ENCODE measurements around the gene CCDC33. TPM values are rescaled to one million over a fixed set of nuclear protein-coding genes. Genes with fewer than 3 reads are reported as not detected.

CCDC33 gene
- total RNA-seq, 4 donors from 2014 or later: 0.40 TPM; not detected in 3

DNA sequence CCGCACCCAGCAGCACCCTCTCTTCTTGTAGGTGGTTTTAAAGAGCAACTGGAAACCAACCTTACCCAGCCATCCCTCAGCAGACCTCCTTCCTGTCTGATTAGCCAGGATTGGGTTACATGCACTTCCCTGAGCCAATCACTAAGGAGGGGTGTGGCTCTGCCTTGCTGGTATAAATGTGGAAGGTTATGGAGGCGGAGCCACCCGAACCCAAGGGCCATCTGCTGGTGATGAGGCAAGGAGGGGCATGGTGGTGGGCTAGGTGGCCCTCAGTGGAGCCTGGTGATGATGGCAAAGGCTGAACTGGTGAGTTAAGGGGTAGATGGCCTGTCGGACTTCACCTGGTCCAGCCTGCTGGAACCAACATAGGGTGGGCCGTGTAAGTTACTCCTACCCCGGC is 39.8 kb downstream of the CCDC33 start:
- Histone ChIP-seq H3K27me3 (no peaks in the 10 kb centered on the region), H3K4me3 (no peak overlapping the region), H3K4me1 (no peaks in the 10 kb centered on the region), H3K27ac (no peak overlapping the region), H3K9me3 (no peaks in the 10 kb centered on the region), H3K36me3 (no peaks in the 10 kb centered on the region)
- TF ChIP-seq, protein P1, sequence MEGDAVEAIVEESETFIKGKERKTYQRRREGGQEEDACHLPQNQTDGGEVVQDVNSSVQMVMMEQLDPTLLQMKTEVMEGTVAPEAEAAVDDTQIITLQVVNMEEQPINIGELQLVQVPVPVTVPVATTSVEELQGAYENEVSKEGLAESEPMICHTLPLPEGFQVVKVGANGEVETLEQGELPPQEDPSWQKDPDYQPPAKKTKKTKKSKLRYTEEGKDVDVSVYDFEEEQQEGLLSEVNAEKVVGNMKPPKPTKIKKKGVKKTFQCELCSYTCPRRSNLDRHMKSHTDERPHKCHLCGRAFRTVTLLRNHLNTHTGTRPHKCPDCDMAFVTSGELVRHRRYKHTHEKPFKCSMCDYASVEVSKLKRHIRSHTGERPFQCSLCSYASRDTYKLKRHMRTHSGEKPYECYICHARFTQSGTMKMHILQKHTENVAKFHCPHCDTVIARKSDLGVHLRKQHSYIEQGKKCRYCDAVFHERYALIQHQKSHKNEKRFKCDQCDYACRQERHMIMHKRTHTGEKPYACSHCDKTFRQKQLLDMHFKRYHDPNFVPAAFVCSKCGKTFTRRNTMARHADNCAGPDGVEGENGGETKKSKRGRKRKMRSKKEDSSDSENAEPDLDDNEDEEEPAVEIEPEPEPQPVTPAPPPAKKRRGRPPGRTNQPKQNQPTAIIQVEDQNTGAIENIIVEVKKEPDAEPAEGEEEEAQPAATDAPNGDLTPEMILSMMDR (IDR thresholded peaks at IDR 0.05): no peak
- TF ChIP-seq POLR2A (IDR thresholded peaks at IDR 0.05): no peak
- DNase-seq: no peak

DNA sequence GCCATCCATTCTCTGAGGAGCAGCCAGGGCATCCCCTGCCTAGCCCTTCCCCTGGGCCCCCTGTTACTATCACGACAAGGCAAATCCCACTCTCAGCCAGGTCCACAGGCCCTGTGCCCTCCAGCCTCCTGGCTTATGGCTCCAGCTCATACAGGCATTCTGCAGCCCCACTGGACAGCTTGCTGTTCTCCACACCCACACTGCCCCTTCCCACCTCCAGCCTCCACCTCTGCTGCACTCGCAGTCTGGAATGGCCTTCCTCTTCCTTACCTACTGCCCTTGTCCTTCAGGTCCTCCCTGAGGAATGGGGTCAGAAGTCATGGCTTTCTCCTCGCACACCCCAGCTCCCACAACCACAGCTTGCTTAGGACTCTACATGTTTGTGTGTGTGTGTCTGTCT is 40.4 kb downstream of the CCDC33 start:
- Histone ChIP-seq H3K36me3 (no peaks in the 10 kb centered on the region), H3K4me1 (no peaks in the 10 kb centered on the region), H3K4me3 (no peak overlapping the region), H3K27ac (no peak overlapping the region), H3K9me3 (no peaks in the 10 kb centered on the region), H3K27me3 (no peaks in the 10 kb centered on the region)
- TF ChIP-seq POLR2A (IDR thresholded peaks at IDR 0.05): no peak
- TF ChIP-seq, protein P1 (IDR thresholded peaks at IDR 0.05): no peak
- DNase-seq: no peak

DNA sequence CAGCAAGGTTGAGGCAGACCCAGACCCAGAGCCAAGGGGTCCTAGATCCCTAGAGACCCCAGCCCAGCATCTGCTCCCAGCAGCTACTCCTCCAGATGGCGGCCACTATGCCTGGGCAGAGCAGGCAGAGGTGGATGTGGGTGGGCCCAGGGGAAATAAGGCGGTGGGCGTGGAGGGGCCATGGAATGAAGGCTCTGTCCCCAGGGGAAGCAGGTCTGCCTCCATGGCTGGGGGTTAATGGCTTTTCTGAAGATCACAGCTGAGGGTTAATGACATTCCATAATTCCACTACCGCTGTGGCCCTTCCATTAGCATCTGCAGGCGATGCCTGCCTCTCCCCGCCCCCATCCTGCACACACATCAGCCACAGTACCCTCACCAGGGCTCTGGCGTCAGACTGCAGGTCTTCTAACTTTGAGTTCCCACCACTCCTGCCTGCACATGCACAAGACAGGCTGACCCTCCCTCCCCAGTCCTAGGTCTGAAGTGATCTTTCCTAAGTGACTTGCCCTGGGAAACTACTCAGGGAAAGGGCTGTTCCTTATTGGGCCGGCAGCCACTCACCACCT is 41.2 kb downstream of the CCDC33 start:
- no peaks in the 10 kb centered on the region for H3K36me3 ChIP-seq
- no peaks in the 10 kb centered on the region for H3K9me3 ChIP-seq
- DNase-seq: no peak
- H3K4me3 ChIP-seq: no peak overlapping the region
- H3K27me3 ChIP-seq: no peaks in the 10 kb centered on the region
- TF ChIP-seq, protein P1 (IDR thresholded peaks at IDR 0.05): no peak
- TF ChIP-seq POLR2A (IDR thresholded peaks at IDR 0.05): no peak
- no peaks in the 10 kb centered on the region for H3K4me1 ChIP-seq
- H3K27ac ChIP-seq: no peak overlapping the region

GRCh38 chr15:74278207-74278606 is 42.1 kb downstream of the CCDC33 start:
- DNase-seq: no peak
- Histone ChIP-seq H3K27me3 (no peaks in the 10 kb centered on the region), H3K36me3 (no peaks in the 10 kb centered on the region), H3K4me1 (no peaks in the 10 kb centered on the region), H3K9me3 (no peaks in the 10 kb centered on the region), H3K27ac (no peak overlapping the region), H3K4me3 (no peak overlapping the region)
- TF ChIP-seq, protein P1 (IDR thresholded peaks at IDR 0.05): no peak
- no peak for TF ChIP-seq POLR2A (IDR thresholded peaks at IDR 0.05)

GRCh38 chr15:74281147-74282133 is 45.3 kb downstream of the CCDC33 start:
- Histone ChIP-seq H3K4me3 (no peak overlapping the region), H3K4me1 (no peaks in the 10 kb centered on the region), H3K27ac (no peak overlapping the region), H3K27me3 (no peaks in the 10 kb centered on the region), H3K36me3 (no peaks in the 10 kb centered on the region), H3K9me3 (no peaks in the 10 kb centered on the region)
- TF ChIP-seq, protein P1 (IDR thresholded peaks at IDR 0.05): no peak
- no peak for TF ChIP-seq POLR2A (IDR thresholded peaks at IDR 0.05)
- no peak for DNase-seq
